ENCODE results near the gene ROR2.

ROR2 gene

DNA sequence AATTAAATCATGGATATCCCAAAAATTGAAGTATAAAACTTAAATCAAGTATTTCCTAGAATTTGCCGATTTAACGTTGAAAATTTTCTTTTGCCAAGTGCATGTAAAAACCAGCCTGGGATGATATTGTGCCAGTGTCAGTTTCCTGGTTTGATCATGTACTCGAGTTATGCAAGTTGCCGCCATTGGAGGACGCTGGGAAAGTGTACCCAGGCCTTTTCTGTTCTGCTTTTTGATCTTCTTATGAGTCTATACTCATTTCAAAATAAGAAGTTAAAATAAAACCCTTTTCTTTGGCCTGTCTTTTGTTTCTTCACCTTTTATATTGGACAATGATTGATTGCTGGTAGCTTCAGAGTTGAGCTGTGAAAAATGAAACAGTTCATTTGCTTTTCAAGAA, 433.3 kb downstream of the ROR2 start:
- DNase-seq (ENCODE audit: low read depth in 2 of 2), result no peak

DNA sequence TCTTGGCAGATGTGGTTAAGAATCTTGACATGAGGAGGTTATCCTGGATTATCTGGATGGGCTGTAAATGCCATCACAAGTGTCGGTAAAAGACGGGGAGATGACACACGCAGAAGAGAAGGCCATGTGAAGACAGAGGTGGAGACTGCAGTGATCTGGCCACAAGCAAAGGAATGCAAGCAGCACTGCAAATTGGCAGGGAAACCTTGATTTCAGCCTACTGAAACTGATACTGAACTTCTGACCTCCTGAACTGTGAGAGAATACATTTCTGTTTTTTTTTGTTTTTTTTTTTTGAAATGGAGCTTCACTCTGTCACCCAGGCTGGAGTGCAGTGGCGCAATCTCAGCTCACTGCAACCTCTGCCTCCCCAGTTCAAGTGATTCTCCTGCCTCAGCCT, 433.9 kb downstream of the ROR2 start:
- no peak for DNase-seq (ENCODE audit: low read depth in 2 of 2)

DNA sequence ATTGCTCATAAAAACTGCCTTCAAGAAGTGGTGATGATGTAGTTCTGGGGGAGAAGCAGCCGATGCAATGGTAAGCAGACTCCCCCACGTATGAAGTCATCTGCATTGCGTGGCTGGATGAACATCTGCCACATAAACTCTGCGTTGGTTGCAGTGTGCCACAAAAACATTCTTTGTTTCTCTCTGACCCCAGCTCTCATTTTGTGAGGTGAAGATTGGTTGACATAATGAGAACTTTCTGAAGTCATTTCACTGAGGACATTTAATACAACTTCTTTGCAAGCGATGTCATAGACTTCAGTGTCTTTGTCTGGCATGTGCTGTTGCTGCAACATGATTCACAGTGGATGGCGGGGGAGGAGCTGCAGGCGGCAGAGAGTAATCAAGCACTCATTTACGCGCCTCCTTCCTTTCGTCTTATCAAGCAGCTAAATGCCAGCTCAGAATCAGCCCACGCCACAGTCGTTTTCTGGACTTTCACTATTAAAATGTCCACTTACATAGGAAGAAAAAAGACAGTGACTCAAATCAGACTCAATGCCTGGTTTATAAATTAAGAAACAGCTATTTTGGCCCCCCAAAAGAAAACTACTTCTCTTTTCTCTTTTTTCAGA, 434.8 kb downstream of the ROR2 start:
- peak in 1 of 2 donors; percentile 30 for DNase-seq (ENCODE audit: low read depth in 2 of 2)
